GM19238 (cell line): ENCODE results near the gene LPP.

Experiments used
- DNase-seq: peaks from one replicate; pipeline ENCODE4 v3.0.0; 2011; ENCODE audit warnings: low spot score; ENCODE audit not compliant: insufficient read length

LPP gene

GRCh38 chr3:188776447-188776846, 622.5 kb downstream of the LPP start:
- no peak for DNase-seq

GRCh38 chr3:188778091-188778852, 624.3 kb downstream of the LPP start:
- DNase-seq: no peak

- no peak for DNase-seq
Observed at GRCh38 chr3:188779281-188779980, 625.5 kb downstream of the LPP start.

- DNase-seq: no peak
Observed at GRCh38 chr3:188780193-188781147, 626.5 kb downstream of the LPP start.

- no peak for DNase-seq
Observed at GRCh38 chr3:188782613-188783124, 628.7 kb downstream of the LPP start.

GRCh38 chr3:188786424-188786823, 632.5 kb downstream of the LPP start:
- no peak for DNase-seq

GRCh38 chr3:188788621-188789081, 634.7 kb downstream of the LPP start:
- DNase-seq: no peak

GRCh38 chr3:188789251-188789650, 635.3 kb downstream of the LPP start:
- DNase-seq: no peak

- DNase-seq: no peak
Observed at GRCh38 chr3:188791311-188791710, 637.4 kb downstream of the LPP start.

GRCh38 chr3:188792793-188793192, 638.8 kb downstream of the LPP start:
- DNase-seq: no peak

GRCh38 chr3:188796122-188796631, 642.2 kb downstream of the LPP start:
- no peak for DNase-seq

GRCh38 chr3:188797045-188797444, 643.1 kb downstream of the LPP start:
- no peak for DNase-seq

GRCh38 chr3:188798556-188799145, 644.7 kb downstream of the LPP start:
- no peak for DNase-seq

GRCh38 chr3:188801393-188801792, 647.4 kb downstream of the LPP start:
- DNase-seq: no peak

GRCh38 chr3:188802645-188803044, 648.7 kb downstream of the LPP start:
- no peak for DNase-seq

GRCh38 chr3:188807006-188807405, 653.0 kb downstream of the LPP start:
- DNase-seq: no peak

GRCh38 chr3:188812198-188812597, 658.2 kb downstream of the LPP start:
- DNase-seq: no peak

GRCh38 chr3:188814581-188814980, 660.6 kb downstream of the LPP start:
- no peak for DNase-seq

- DNase-seq: no peak
Observed at GRCh38 chr3:188817103-188817934, 663.4 kb downstream of the LPP start.

- DNase-seq: no peak
Observed at GRCh38 chr3:188817935-188818269, 663.9 kb downstream of the LPP start.
